Measurements from ENCODE around the gene PIGW. TPM values are rescaled to one million over a fixed set of nuclear protein-coding genes. Genes with fewer than 3 reads are reported as not detected.

PIGW gene
- total and polyA plus RNA-seq, 10 of the 15 experiments (the other 5 are each of a cell fraction or from before 2014, with no cell fraction given), result 6.0 to 31.5 (median 13.8) TPM

DNA sequence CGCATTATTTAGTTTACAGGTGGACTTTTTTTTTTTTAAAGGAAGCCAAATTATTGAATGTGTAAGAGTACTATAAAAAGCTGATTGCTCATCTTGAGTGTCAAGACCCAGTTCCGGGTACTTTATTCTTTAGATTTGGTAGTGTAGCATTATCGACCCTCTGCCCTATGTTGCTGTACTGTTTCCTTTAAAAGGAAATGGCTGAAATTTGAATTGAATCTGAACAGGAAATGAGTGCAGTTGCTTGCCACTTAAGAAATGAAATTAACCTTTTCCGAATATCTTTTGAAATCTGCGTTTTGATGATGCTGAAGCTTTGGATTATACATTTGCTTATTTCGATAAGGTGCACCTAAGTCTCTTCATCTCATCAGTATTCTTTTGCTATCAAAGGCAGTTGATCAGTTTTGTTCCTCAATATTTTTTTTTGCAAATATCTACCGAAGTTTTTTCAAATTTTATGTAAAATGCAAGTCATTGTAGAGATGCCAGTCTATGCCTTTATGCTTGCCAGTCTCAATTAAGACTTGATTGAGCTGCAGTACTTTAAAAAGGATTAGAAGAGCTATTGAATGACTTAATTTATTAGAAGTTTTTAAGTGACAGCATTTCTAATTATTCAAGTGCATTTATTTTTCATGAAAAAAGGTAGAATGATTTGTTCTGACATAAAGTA lies 11.8 kb downstream of the PIGW start:
- ChIA-PET RAD21 (ENCODE audit: unreplicated experiment) (interaction anchor here (1.0 to 1.6 kb wide), 3 partner anchors 12 to 56 kb away, joined by 3 to 5 read pairs (median 3); partner anchors contain the start of genes MYO19 and PIGW), POLR2A (interaction anchor here (0.5 to 4.9 kb wide), 7 partner anchors 12 to 858 kb away, joined by 3 to 28 read pairs (median 5); partner anchors contain the start of genes MRM1, MYO19, PIGW and ZNHIT3)
- 7% methylated on average over 7 of the region's 7 CpGs for WGBS (ENCODE audit: insufficient coverage, insufficient replicate concordance, low lambda C conversion rate, missing lambda C conversion rate)
- TF ChIP-seq, protein P1, sequence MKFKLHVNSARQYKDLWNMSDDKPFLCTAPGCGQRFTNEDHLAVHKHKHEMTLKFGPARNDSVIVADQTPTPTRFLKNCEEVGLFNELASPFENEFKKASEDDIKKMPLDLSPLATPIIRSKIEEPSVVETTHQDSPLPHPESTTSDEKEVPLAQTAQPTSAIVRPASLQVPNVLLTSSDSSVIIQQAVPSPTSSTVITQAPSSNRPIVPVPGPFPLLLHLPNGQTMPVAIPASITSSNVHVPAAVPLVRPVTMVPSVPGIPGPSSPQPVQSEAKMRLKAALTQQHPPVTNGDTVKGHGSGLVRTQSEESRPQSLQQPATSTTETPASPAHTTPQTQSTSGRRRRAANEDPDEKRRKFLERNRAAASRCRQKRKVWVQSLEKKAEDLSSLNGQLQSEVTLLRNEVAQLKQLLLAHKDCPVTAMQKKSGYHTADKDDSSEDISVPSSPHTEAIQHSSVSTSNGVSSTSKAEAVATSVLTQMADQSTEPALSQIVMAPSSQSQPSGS (IDR thresholded peaks at IDR 0.05; ENCODE audit: low read length), result no peak
- TF ChIP-seq ZZZ3 (IDR thresholded peaks at IDR 0.05; ENCODE audit: control insufficient read depth, insufficient read length, low read depth), result no peak
- TF ChIP-seq SREBF2 (IDR thresholded peaks at IDR 0.05; ENCODE audit: low read length), result no peak
- no peak for TF ChIP-seq ZNF217 (IDR thresholded peaks at IDR 0.05)
- no peak for TF ChIP-seq MYC (IDR thresholded peaks at IDR 0.05; ENCODE audit: insufficient read depth, insufficient read length, insufficient replicate concordance, low read length, severe bottlenecking)
- TF ChIP-seq, protein P2, sequence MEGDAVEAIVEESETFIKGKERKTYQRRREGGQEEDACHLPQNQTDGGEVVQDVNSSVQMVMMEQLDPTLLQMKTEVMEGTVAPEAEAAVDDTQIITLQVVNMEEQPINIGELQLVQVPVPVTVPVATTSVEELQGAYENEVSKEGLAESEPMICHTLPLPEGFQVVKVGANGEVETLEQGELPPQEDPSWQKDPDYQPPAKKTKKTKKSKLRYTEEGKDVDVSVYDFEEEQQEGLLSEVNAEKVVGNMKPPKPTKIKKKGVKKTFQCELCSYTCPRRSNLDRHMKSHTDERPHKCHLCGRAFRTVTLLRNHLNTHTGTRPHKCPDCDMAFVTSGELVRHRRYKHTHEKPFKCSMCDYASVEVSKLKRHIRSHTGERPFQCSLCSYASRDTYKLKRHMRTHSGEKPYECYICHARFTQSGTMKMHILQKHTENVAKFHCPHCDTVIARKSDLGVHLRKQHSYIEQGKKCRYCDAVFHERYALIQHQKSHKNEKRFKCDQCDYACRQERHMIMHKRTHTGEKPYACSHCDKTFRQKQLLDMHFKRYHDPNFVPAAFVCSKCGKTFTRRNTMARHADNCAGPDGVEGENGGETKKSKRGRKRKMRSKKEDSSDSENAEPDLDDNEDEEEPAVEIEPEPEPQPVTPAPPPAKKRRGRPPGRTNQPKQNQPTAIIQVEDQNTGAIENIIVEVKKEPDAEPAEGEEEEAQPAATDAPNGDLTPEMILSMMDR (IDR thresholded peaks at IDR 0.05 in 2 of 3, conservative IDR thresholded peaks at IDR 0.05 in 1 of 3; ENCODE audit: control insufficient read depth in 2 of 3, extremely low read depth in 1 of 3, insufficient read depth in 1 of 3, low read depth in 3 of 3, low read length in 3 of 3), result no peak
- TF ChIP-seq MEF2A (IDR thresholded peaks at IDR 0.05; ENCODE audit: insufficient read depth, low read depth, low read length), result no peak
- TF ChIP-seq, protein P3, sequence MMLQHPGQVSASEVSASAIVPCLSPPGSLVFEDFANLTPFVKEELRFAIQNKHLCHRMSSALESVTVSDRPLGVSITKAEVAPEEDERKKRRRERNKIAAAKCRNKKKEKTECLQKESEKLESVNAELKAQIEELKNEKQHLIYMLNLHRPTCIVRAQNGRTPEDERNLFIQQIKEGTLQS (IDR thresholded peaks at IDR 0.05; ENCODE audit: borderline replicate concordance, extremely low read depth, low read depth, low read length), result no peak
- TF ChIP-seq, protein P4, sequence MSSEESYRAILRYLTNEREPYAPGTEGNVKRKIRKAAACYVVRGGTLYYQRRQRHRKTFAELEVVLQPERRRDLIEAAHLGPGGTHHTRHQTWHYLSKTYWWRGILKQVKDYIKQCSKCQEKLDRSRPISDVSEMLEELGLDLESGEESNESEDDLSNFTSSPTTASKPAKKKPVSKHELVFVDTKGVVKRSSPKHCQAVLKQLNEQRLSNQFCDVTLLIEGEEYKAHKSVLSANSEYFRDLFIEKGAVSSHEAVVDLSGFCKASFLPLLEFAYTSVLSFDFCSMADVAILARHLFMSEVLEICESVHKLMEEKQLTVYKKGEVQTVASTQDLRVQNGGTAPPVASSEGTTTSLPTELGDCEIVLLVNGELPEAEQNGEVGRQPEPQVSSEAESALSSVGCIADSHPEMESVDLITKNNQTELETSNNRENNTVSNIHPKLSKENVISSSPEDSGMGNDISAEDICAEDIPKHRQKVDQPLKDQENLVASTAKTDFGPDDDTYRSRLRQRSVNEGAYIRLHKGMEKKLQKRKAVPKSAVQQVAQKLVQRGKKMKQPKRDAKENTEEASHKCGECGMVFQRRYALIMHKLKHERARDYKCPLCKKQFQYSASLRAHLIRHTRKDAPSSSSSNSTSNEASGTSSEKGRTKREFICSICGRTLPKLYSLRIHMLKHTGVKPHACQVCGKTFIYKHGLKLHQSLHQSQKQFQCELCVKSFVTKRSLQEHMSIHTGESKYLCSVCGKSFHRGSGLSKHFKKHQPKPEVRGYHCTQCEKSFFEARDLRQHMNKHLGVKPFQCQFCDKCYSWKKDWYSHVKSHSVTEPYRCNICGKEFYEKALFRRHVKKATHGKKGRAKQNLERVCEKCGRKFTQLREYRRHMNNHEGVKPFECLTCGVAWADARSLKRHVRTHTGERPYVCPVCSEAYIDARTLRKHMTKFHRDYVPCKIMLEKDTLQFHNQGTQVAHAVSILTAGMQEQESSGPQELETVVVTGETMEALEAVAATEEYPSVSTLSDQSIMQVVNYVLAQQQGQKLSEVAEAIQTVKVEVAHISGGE (CRISPR knock-in tag; IDR thresholded peaks at IDR 0.05), result no peak
- no peak for TF ChIP-seq LARP7 (IDR thresholded peaks at IDR 0.05)
- TF ChIP-seq, protein P5, sequence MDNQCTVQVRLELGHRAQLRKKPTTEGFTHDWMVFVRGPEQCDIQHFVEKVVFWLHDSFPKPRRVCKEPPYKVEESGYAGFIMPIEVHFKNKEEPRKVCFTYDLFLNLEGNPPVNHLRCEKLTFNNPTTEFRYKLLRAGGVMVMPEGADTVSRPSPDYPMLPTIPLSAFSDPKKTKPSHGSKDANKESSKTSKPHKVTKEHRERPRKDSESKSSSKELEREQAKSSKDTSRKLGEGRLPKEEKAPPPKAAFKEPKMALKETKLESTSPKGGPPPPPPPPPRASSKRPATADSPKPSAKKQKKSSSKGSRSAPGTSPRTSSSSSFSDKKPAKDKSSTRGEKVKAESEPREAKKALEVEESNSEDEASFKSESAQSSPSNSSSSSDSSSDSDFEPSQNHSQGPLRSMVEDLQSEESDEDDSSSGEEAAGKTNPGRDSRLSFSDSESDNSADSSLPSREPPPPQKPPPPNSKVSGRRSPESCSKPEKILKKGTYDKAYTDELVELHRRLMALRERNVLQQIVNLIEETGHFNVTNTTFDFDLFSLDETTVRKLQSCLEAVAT (IDR thresholded peaks at IDR 0.05), result no peak
- no peak for TF ChIP-seq KDM1A (IDR thresholded peaks at IDR 0.05; ENCODE audit: borderline replicate concordance)
- TF ChIP-seq FOS (IDR thresholded peaks at IDR 0.05; ENCODE audit: borderline replicate concordance, extremely low read depth, insufficient read length), result no peak

More for the DNA sequence above, 11.8 kb downstream of the PIGW start:
- H3K79me2 ChIP-seq (ENCODE audit: control insufficient read depth, insufficient read depth, low read length), result peaks cover 53% of the 10 kb centered on the region
- in situ Hi-C loops (cut with MboI) (no loop called here), intact Hi-C loops (cut with micrococcal nuclease; ENCODE audit: unreplicated experiment) (loop anchor here (5.0 kb wide), 1 partner anchor 56 kb away; the partner anchor contains the start of gene MRM1)
- H3K27me3 ChIP-seq (replicated peaks in 1 of 2; ENCODE audit: control insufficient read depth in 2 of 2, insufficient read depth in 2 of 2, low read length in 1 of 2), result no peaks in the 10 kb centered on the region
- FAIRE-seq, result no peak
- SMC1A ChIA-PET (ENCODE audit: uncharacterized antibody, unreplicated experiment), result interaction anchor here (0.5 to 2.3 kb wide), 6 partner anchors 12 to 576 kb away, joined by 3 to 9 read pairs (median 4); partner anchors contain the start of gene MRM1
- H3K9ac ChIP-seq (ENCODE audit: control insufficient read depth, insufficient read depth, low read length), result peak overlapping the region; percentile 88
- CTCF ChIA-PET, result interaction anchor here (0.6 to 4.6 kb wide), 5 partner anchors 11 to 501 kb away, joined by 3 to 34 read pairs (median 4); partner anchors contain the start of genes MRM1, MYO19 and PIGW
- no peak overlapping the region for H2AFZ ChIP-seq (ENCODE audit: control insufficient read depth, low read depth, low read length)
- no TSS peak for BruUV-seq (replicated peaks)
- H3K4me2 ChIP-seq (ENCODE audit: control insufficient read depth, insufficient read depth), result peak overlapping the region; percentile 66
- no peak for DNase-seq (ENCODE audit: low read depth, low spot score)
- peaks cover 16% of the 10 kb centered on the region; the same call in 1 of the 2 replicates for H3K4me1 ChIP-seq (ENCODE audit: control insufficient read depth, insufficient read depth, low read length)
- peak overlapping the region; percentile 83 for H3K4me3 ChIP-seq
- no peaks in the 10 kb centered on the region for H3K36me3 ChIP-seq (ENCODE audit: control insufficient read depth in 2 of 2, insufficient read depth in 2 of 2, low read length in 1 of 2)
- ATAC-seq, result no peak
- peak overlapping the region; percentile 67 for H3K27ac ChIP-seq (ENCODE audit: control insufficient read depth, insufficient read depth)
- no peaks in the 10 kb centered on the region; the same call in 1 of the 2 replicates for H4K20me1 ChIP-seq (ENCODE audit: control insufficient read depth, insufficient read depth)
- no peaks in the 10 kb centered on the region for H3K9me3 ChIP-seq (replicated peaks; ENCODE audit: control insufficient read depth, insufficient read depth, low read length)
